Suprapubic skin (tissue), 4 donors: ENCODE measurements around the gene ARID1A. TPM values are rescaled to one million over a fixed set of nuclear protein-coding genes. Genes with fewer than 3 reads are reported as not detected.
A peak's percentile ranks its signal among the peaks of the same experiment; 100 is the strongest.

Experiments used
- DNase-seq, 2 donors: peaks; one replicate each; pipeline ENCODE4 v3.0.0-alpha.2; 2019; ENCODE audit warnings: low spot score in 2 of 2
- H3K27ac ChIP-seq: fragments of 200-600 bp; sonication (generic); one replicate; pipeline ENCODE4 v1.5.1; 2019
- H3K27me3 ChIP-seq: fragments of 200-600 bp; sonication (generic); one replicate; pipeline ENCODE4 v1.5.1; 2019
- H3K36me3 ChIP-seq: fragments of 200-600 bp; sonication (generic); one replicate; pipeline ENCODE4 v1.5.1; 2019
- H3K4me1 ChIP-seq: fragments of 200-600 bp; sonication (generic); one replicate; pipeline ENCODE4 v1.5.1; 2019
- H3K4me3 ChIP-seq: fragments of 200-600 bp; sonication (generic); one replicate; pipeline ENCODE4 v1.5.1; 2019; ENCODE audit warnings: mild to moderate bottlenecking
- H3K9me3 ChIP-seq: fragments of 200-600 bp; sonication (generic); one replicate; pipeline ENCODE4 v1.5.1; 2019
- CTCF ChIP-seq, 2 donors: fragments of 200-600 bp in 1 of 2; fragments of 450-650 bp in 1 of 2; sonication (generic) in 1 of 2; IDR thresholded peaks; one replicate each; pipeline ENCODE4 v1.5.1; 2016 to 2019; ENCODE audit warnings: antibody characterized with exemption in 2 of 2, mild to moderate bottlenecking in 1 of 2, moderate library complexity in 1 of 2
- EP300 ChIP-seq: sonication (generic); formaldehyde crosslinking; IDR thresholded peaks from one replicate; pipeline ENCODE4 v1.6.1; 2017; ENCODE audit warnings: antibody characterized with exemption
- POLR2A ChIP-seq, 2 donors: fragments of 450-650 bp; IDR thresholded peaks; one replicate each; pipeline ENCODE4 v1.6.1; 2017; ENCODE audit warnings: antibody characterized with exemption in 2 of 2, mild to moderate bottlenecking in 2 of 2, moderate library complexity in 2 of 2
- POLR2AphosphoS5 ChIP-seq, 3 donors: sonication (generic); formaldehyde crosslinking; IDR thresholded peaks; one replicate each; pipeline ENCODE4 v1.6.1; 2017; ENCODE audit warnings: antibody characterized with exemption in 3 of 3
- WGBS: methylation state at CpG from one replicate; pipeline ENCODE4 v1.1.5; 2018; 5-methylcytosine and 5-hydroxymethylcytosine counted together
- total RNA-seq, 4 donors: library from RNA; depleted of rRNA; stranded (reverse); fragments of >200 nt; gene quantifications; one replicate each; pipeline ENCODE4 v1.1.0, GENCODE V29; 2016

ARID1A gene
- total RNA-seq, 4 donors from 2014 or later, result 77.2 to 90.0 (median 83.5) TPM

GRCh38 chr1:26787381-26787705 is 91.5 kb downstream of the ARID1A start:
- DNase-seq, result no peak
- Histone ChIP-seq H3K36me3 (peaks cover 6% of the 10 kb centered on the region), H3K9me3 (no peaks in the 10 kb centered on the region), H3K4me1 (peaks cover 59% of the 10 kb centered on the region), H3K27me3 (no peaks in the 10 kb centered on the region), H3K27ac (peak overlapping the region; percentile 99), H3K4me3 (peak overlapping the region; percentile 89)
- TF ChIP-seq CTCF (IDR thresholded peaks at IDR 0.05) (no peak), EP300 (no peak), POLR2A (IDR thresholded peaks at IDR 0.05) (no peak), POLR2AphosphoS5 (IDR thresholded peaks at IDR 0.05) (no peak)
- WGBS, result no CpG with 5 or more reads among the region's 11 CpGs

- TF ChIP-seq POLR2A (IDR thresholded peaks at IDR 0.05) (peak in 1 of 2 donors; percentile 61), POLR2AphosphoS5 (IDR thresholded peaks at IDR 0.05) (peak in 1 of 3 donors; percentile 33), EP300 (no peak), CTCF (IDR thresholded peaks at IDR 0.05) (peak in 1 of 2 donors; percentile 25)
- no peaks in the 10 kb centered on the region for H3K27me3 ChIP-seq
- peak; percentile 91 to 92 for DNase-seq
- peaks cover 54% of the 10 kb centered on the region for H3K4me1 ChIP-seq
- WGBS, result under 1% methylated on average over 40 of the region's 63 CpGs
- H3K9me3 ChIP-seq, result no peaks in the 10 kb centered on the region
- H3K27ac ChIP-seq, result peak within 1 kb of the TSS; percentile 99
- H3K36me3 ChIP-seq, result peaks cover 3% of the 10 kb centered on the region
- peak within 1 kb of the TSS; percentile 89 for H3K4me3 ChIP-seq
These were observed 92.1 kb downstream of the ARID1A start, which contains the start of gene PIGV for GRCh38 chr1:26787706-26788514. PIGV (plus strand) TSS chr1:26787950; CDS start chr1:26790816, 2,866 bp downstream.

- 0% methylated on average over 2 of the region's 10 CpGs for WGBS
- TF ChIP-seq POLR2A (IDR thresholded peaks at IDR 0.05), result no peak
- no peak for TF ChIP-seq CTCF (IDR thresholded peaks at IDR 0.05)
- no peak for TF ChIP-seq EP300
- no peak for TF ChIP-seq POLR2AphosphoS5 (IDR thresholded peaks at IDR 0.05)
- peaks cover 48% of the 10 kb centered on the region for H3K4me1 ChIP-seq
- peaks cover 7% of the 10 kb centered on the region for H3K36me3 ChIP-seq
- H3K9me3 ChIP-seq, result no peaks in the 10 kb centered on the region
- peak overlapping the region; percentile 99 for H3K27ac ChIP-seq
- no peak for DNase-seq
- no peaks in the 10 kb centered on the region for H3K27me3 ChIP-seq
- peak overlapping the region; percentile 89 for H3K4me3 ChIP-seq
These were observed 92.6 kb downstream of the ARID1A start for GRCh38 chr1:26788515-26788785.

GRCh38 chr1:26788836-26789611 is 93.2 kb downstream of the ARID1A start:
- under 1% methylated on average over 19 of the region's 19 CpGs for WGBS
- Histone ChIP-seq H3K9me3 (no peaks in the 10 kb centered on the region), H3K27ac (peak overlapping the region; percentile 99), H3K4me3 (peak overlapping the region; percentile 89), H3K4me1 (peaks cover 42% of the 10 kb centered on the region), H3K36me3 (peaks cover 9% of the 10 kb centered on the region), H3K27me3 (no peaks in the 10 kb centered on the region)
- TF ChIP-seq CTCF (IDR thresholded peaks at IDR 0.05) (peak; percentile 90 to 98), POLR2A (IDR thresholded peaks at IDR 0.05) (no peak), POLR2AphosphoS5 (IDR thresholded peaks at IDR 0.05) (peak in 2 of 3 donors; percentile 47 to 78)
- DNase-seq, result peak; percentile 93

GRCh38 chr1:26789612-26789865 is 93.7 kb downstream of the ARID1A start:
- Histone ChIP-seq H3K27ac (no peak overlapping the region), H3K9me3 (no peaks in the 10 kb centered on the region), H3K27me3 (no peaks in the 10 kb centered on the region), H3K4me3 (no peak overlapping the region), H3K4me1 (peaks cover 37% of the 10 kb centered on the region), H3K36me3 (peaks cover 14% of the 10 kb centered on the region)
- DNase-seq, result no peak
- WGBS, result 54% methylated on average over 3 of the region's 3 CpGs
- TF ChIP-seq CTCF (IDR thresholded peaks at IDR 0.05) (no peak), EP300 (no peak), POLR2AphosphoS5 (IDR thresholded peaks at IDR 0.05) (no peak), POLR2A (IDR thresholded peaks at IDR 0.05) (no peak)
